K562 (cell line): ENCODE results near the gene HYOU1. TPM values are rescaled to one million over a fixed set of nuclear protein-coding genes. Genes with fewer than 3 reads are reported as not detected.
A peak's percentile ranks its signal among the peaks of the same experiment; 100 is the strongest.

ENCODE experiments used
- BHLHE40 ChIP-seq: IDR thresholded peaks from 2 replicates; pipeline ENCODE4 v1.6.1; 2011; ENCODE audit warnings: low read length, improper control_type of control experiment
- BRF1 ChIP-seq: IDR thresholded peaks from 3 replicates; pipeline ENCODE4 v1.6.1; 2011; ENCODE audit warnings: borderline replicate concordance, mild to moderate bottlenecking; ENCODE audit not compliant: insufficient read length; ENCODE audit errors: extremely low read depth
- CBX8 ChIP-seq: fragments of 200-600 bp; sonication (generic); IDR thresholded peaks from 2 replicates; pipeline ENCODE4 v1.6.1; 2012; ENCODE audit warnings: borderline replicate concordance, mixed run types, low read depth, mild to moderate bottlenecking, moderate library complexity, mixed read lengths, low read length, control low read depth, inconsistent platforms; ENCODE audit not compliant: poor library complexity, severe bottlenecking; ENCODE audit errors: extremely low read depth
- FOXA1 ChIP-seq: fragments of 450-650 bp; IDR thresholded peaks from 2 replicates; pipeline ENCODE4 v1.6.1; 2016; ENCODE audit warnings: mild to moderate bottlenecking, borderline replicate concordance
- LCOR ChIP-seq: sonication (generic); formaldehyde crosslinking; IDR thresholded peaks from 2 replicates; pipeline ENCODE4 v1.8.0; 2022; ENCODE audit warnings: mild to moderate bottlenecking, missing genetic modification reagents
- SREBF2 ChIP-seq: sonication (generic); formaldehyde crosslinking; IDR thresholded peaks from 2 replicates; pipeline ENCODE4 v1.4.0; 2020; ENCODE audit warnings: mild to moderate bottlenecking, missing genetic modification reagents
- STAG1 ChIP-seq: sonication (generic); formaldehyde crosslinking; IDR thresholded peaks from 2 replicates; pipeline ENCODE4 v1.5.0; 2020; ENCODE audit warnings: missing genetic modification reagents, borderline replicate concordance
- ZNF133 ChIP-seq: fragments of 250-450 bp; sonication (Bioruptor Pico); IDR thresholded peaks from 2 replicates; pipeline ENCODE4 v1.4.0; 2020; ENCODE audit warnings: mild to moderate bottlenecking
- ZNF445 ChIP-seq: fragments of 250-450 bp; sonication (Bioruptor Pico); IDR thresholded peaks from 2 replicates; pipeline ENCODE4 v1.4.0; 2020; ENCODE audit warnings: low read depth, mild to moderate bottlenecking, moderate library complexity
- polyA plus RNA-seq, 8 experiments: library from polyadenylated mRNA; depleted of rRNA in 4 of 8; stranded (reverse) in 5 of 8; unstranded in 3 of 8; fragments of >200 nt; fragmentation: Nextera tagmentation in 2 of 8; fragmentation: Illumina TruSeq in 1 of 8; extraction: Ambion mirVana in 2 of 8; extraction: Trizol in 1 of 8; gene quantifications; 2 replicates each; pipeline versions ENCODE4 v1.2.1 to v1.2.3, GENCODE V29; 2011 to 2014; ENCODE audit warnings: inconsistent platforms in 1 of 8, missing spikeins in 1 of 8
- total RNA-seq, 7 experiments: library from RNA; depleted of rRNA in 6 of 7; stranded (reverse); fragments of >200 nt in 6 of 7; fragmentation: Illumina TruSeq in 2 of 7; extraction: Trizol in 2 of 7; gene quantifications; 2 replicates each; pipeline versions ENCODE4 v1.2.1 to v1.2.3, GENCODE V29; 2011 to 2021; ENCODE audit warnings: low replicate concordance in 1 of 7
- TF ChIP-seq, protein P1 (sequence below), 3 experiments: IDR thresholded peaks in 2 of 3; conservative IDR thresholded peaks in 1 of 3; 2 replicates each; pipeline ENCODE4 v1.5.1; 2011 to 2012; ENCODE audit warnings: low read length in 3 of 3, mild to moderate bottlenecking in 3 of 3, control low read depth in 2 of 3, improper control_type of control experiment in 1 of 3, inconsistent platforms in 1 of 3, low read depth in 1 of 3, mixed read lengths in 1 of 3, moderate library complexity in 1 of 3; ENCODE audit not compliant: insufficient read depth in 2 of 3
- TF ChIP-seq, protein P2 (sequence below): fragments of 450-650 bp; IDR thresholded peaks from 2 replicates; pipeline ENCODE4 v1.6.1; 2016; ENCODE audit warnings: antibody characterized with exemption
- TF ChIP-seq, protein P3 (sequence below): IDR thresholded peaks from 3 replicates; pipeline ENCODE4 v1.6.1; 2011; ENCODE audit warnings: borderline replicate concordance, mild to moderate bottlenecking; ENCODE audit not compliant: insufficient read length, insufficient read depth
- TF ChIP-seq, protein P4 (sequence below): fragments of 450-650 bp; IDR thresholded peaks from 2 replicates; pipeline ENCODE4 v1.6.1; 2017; ENCODE audit warnings: mild to moderate bottlenecking, moderate library complexity
- TF ChIP-seq, protein P5 (sequence below): fragments of 250-450 bp; sonication (Bioruptor Pico); IDR thresholded peaks from 2 replicates; pipeline ENCODE4 v1.4.0; 2020; ENCODE audit warnings: mild to moderate bottlenecking, moderate library complexity
- TF ChIP-seq, protein P6 (sequence below): IDR thresholded peaks from 2 replicates; pipeline ENCODE4 v1.6.1; 2011; ENCODE audit warnings: borderline replicate concordance, low read depth, mild to moderate bottlenecking, moderate library complexity, low read length; ENCODE audit not compliant: insufficient read depth, poor library complexity, severe bottlenecking

The HYOU1 gene
- total and polyA plus RNA-seq, 9 of the 15 experiments (the other 6 are each of a cell fraction or from before 2014, with no cell fraction given), result 19.5 to 197 (median 128) TPM

DNA sequence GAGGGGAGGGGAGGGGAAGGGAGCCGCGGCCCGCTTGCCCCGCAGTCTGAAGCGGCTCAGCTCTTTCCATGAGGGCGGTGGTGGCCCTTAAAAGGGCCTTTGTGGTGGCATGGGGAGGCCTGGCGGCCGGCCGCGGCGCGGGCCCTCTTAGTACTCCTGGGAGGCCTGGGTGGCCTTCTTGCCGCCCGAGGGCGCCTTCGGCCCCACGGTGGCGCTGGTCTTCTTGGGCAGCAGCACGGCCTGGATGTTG lies 37.7 kb upstream of the HYOU1 start (continued):
- TF ChIP-seq CBX8, result no peak
- TF ChIP-seq FOXA1, result no peak
- no peak for TF ChIP-seq STAG1
- TF ChIP-seq, protein P1, sequence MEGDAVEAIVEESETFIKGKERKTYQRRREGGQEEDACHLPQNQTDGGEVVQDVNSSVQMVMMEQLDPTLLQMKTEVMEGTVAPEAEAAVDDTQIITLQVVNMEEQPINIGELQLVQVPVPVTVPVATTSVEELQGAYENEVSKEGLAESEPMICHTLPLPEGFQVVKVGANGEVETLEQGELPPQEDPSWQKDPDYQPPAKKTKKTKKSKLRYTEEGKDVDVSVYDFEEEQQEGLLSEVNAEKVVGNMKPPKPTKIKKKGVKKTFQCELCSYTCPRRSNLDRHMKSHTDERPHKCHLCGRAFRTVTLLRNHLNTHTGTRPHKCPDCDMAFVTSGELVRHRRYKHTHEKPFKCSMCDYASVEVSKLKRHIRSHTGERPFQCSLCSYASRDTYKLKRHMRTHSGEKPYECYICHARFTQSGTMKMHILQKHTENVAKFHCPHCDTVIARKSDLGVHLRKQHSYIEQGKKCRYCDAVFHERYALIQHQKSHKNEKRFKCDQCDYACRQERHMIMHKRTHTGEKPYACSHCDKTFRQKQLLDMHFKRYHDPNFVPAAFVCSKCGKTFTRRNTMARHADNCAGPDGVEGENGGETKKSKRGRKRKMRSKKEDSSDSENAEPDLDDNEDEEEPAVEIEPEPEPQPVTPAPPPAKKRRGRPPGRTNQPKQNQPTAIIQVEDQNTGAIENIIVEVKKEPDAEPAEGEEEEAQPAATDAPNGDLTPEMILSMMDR (IDR thresholded peaks at IDR 0.05 in 2 of 3, conservative IDR thresholded peaks at IDR 0.05 in 1 of 3; ENCODE audit: insufficient read depth in 2 of 3, low read depth in 1 of 3, low read length in 3 of 3), result peak; percentile 74 to 88 (median 76)
- no peak for TF ChIP-seq LCOR
- TF ChIP-seq, protein P2, sequence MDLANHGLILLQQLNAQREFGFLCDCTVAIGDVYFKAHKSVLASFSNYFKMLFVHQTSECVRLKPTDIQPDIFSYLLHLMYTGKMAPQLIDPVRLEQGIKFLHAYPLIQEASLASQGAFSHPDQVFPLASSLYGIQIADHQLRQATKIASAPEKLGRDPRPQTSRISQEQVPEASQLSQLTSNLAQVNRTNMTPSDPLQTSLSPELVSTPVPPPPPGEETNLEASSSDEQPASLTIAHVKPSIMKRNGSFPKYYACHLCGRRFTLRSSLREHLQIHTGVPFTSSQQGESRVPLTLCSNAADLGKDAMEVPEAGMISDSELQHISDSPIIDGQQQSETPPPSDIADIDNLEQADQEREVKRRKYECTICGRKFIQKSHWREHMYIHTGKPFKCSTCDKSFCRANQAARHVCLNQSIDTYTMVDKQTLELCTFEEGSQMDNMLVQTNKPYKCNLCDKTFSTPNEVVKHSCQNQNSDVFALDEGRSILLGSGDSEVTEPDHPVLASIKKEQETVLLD, result 0 out of 2 replicates have a peak, but pooled peaks have one; percentile 36
- no peak for TF ChIP-seq ZNF133 (CRISPR knock-in tag)
- TF ChIP-seq, protein P3, sequence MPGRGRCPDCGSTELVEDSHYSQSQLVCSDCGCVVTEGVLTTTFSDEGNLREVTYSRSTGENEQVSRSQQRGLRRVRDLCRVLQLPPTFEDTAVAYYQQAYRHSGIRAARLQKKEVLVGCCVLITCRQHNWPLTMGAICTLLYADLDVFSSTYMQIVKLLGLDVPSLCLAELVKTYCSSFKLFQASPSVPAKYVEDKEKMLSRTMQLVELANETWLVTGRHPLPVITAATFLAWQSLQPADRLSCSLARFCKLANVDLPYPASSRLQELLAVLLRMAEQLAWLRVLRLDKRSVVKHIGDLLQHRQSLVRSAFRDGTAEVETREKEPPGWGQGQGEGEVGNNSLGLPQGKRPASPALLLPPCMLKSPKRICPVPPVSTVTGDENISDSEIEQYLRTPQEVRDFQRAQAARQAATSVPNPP, result no peak
- TF ChIP-seq, protein P4, sequence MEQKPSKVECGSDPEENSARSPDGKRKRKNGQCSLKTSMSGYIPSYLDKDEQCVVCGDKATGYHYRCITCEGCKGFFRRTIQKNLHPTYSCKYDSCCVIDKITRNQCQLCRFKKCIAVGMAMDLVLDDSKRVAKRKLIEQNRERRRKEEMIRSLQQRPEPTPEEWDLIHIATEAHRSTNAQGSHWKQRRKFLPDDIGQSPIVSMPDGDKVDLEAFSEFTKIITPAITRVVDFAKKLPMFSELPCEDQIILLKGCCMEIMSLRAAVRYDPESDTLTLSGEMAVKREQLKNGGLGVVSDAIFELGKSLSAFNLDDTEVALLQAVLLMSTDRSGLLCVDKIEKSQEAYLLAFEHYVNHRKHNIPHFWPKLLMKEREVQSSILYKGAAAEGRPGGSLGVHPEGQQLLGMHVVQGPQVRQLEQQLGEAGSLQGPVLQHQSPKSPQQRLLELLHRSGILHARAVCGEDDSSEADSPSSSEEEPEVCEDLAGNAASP, result no peak
- TF ChIP-seq, protein P5, sequence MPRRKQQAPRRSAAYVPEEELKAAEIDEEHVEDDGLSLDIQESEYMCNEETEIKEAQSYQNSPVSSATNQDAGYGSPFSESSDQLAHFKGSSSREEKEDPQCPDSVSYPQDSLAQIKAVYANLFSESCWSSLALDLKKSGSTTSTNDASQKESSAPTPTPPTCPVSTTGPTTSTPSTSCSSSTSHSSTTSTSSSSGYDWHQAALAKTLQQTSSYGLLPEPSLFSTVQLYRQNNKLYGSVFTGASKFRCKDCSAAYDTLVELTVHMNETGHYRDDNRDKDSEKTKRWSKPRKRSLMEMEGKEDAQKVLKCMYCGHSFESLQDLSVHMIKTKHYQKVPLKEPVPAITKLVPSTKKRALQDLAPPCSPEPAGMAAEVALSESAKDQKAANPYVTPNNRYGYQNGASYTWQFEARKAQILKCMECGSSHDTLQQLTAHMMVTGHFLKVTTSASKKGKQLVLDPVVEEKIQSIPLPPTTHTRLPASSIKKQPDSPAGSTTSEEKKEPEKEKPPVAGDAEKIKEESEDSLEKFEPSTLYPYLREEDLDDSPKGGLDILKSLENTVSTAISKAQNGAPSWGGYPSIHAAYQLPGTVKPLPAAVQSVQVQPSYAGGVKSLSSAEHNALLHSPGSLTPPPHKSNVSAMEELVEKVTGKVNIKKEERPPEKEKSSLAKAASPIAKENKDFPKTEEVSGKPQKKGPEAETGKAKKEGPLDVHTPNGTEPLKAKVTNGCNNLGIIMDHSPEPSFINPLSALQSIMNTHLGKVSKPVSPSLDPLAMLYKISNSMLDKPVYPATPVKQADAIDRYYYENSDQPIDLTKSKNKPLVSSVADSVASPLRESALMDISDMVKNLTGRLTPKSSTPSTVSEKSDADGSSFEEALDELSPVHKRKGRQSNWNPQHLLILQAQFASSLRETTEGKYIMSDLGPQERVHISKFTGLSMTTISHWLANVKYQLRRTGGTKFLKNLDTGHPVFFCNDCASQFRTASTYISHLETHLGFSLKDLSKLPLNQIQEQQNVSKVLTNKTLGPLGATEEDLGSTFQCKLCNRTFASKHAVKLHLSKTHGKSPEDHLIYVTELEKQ (CRISPR knock-in tag), result no peak
- TF ChIP-seq, protein P6, sequence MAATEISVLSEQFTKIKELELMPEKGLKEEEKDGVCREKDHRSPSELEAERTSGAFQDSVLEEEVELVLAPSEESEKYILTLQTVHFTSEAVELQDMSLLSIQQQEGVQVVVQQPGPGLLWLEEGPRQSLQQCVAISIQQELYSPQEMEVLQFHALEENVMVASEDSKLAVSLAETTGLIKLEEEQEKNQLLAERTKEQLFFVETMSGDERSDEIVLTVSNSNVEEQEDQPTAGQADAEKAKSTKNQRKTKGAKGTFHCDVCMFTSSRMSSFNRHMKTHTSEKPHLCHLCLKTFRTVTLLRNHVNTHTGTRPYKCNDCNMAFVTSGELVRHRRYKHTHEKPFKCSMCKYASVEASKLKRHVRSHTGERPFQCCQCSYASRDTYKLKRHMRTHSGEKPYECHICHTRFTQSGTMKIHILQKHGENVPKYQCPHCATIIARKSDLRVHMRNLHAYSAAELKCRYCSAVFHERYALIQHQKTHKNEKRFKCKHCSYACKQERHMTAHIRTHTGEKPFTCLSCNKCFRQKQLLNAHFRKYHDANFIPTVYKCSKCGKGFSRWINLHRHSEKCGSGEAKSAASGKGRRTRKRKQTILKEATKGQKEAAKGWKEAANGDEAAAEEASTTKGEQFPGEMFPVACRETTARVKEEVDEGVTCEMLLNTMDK, result peak; percentile 92
- no peak for TF ChIP-seq ZNF445 (CRISPR knock-in tag)
- no peak for TF ChIP-seq SREBF2
- TF ChIP-seq BHLHE40, result no peak
- TF ChIP-seq BRF1, result no peak
